Measurements from ENCODE around the gene TRIM31.
A peak's percentile ranks its signal among the peaks of the same experiment; 100 is the strongest.

Gene TRIM31

DNA sequence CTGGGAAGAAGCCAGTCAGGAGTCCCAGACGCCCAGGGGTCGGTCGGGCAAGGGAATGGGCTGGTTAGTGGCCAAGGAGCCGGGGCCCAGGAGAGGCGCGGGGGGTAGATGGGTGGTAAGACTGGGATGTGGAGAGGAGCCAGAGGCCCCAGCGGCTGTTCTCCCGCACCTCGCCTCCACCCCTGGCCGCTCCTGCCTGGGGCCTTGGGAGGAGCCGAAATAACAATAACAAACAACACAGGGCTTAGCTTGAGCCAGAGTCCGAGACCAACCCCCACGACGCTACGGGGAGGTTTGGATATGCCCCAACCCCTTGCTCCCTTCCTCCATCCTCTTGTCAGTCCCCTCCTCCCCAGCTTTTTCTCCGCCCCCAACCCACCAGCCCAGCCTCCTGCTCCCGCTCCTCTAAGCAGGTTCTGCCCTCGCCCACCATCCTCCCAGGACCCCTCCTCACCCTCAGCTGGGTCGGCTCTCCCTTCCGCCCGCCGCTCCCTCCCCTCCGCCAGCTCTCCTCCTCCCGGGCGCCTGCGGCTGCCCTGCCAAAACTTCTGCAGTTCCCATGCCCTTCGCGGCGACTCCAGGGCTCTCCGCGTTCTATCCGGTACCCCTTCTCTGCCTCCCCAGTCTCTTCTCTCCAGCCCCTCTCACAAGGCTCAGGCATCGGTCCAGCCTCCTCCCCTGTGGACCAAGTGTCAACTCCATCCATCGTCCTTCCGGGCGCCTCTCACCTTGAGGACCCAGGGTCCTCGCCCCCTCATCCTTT lies 38.4 kb downstream of the TRIM31 start:
- no peak for DNase-seq

DNA sequence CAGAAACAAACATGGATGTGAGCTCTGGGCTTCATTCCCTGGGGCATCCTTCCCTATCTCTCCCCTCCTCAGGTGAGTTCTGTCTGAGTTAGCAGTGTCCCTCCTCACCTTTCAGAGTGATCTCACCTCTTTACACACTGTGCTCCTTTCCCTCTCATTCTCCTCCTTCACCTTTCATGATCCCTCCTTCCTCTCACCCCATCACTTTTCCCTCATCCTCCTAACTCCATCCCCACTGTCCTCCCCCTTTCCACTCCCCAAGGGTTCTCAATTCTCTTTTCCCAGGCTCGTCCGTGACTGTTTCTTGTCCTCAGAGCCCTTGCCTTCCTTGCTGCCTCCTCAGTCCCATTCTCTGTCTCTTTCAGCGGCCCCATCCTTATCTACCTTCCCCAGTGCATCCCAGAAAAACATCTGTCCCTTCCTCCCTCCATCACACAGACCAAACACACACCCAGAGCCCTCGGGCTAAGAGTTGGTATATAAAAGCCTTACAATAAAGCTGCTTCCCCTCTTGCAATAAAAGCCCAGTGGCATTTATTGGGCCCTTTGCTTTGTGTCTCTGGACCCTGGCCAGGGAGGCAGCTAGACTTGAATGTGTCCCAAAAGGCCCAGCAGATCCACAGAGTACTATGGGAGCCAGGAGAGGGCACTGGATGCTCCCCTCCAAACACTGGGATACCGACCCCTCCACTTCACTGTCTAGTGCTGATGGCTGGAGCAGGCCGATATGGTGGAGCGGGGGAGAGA lies 39.2 kb downstream of the TRIM31 start:
- no peak for DNase-seq

DNA sequence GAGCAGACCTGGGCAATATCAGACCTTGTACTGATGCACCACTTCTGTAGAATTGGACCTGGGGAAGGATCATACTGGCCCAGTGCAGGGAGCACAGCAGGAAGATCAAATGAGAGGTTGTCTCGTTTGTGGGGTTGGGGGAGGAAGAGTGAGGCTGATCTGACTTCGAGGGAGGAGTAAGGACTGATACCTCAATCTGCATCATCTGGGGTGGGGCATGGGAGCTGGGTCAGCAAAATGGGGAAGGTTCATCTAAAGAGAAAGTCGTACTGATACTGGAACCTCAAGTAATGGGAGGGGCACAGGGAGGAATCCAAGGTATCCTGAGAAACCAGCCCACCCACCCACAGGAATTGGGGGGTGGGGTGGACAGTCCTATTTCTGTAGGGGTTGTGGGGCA lies 41.0 kb downstream of the TRIM31 start:
- DNase-seq: no peak

DNA sequence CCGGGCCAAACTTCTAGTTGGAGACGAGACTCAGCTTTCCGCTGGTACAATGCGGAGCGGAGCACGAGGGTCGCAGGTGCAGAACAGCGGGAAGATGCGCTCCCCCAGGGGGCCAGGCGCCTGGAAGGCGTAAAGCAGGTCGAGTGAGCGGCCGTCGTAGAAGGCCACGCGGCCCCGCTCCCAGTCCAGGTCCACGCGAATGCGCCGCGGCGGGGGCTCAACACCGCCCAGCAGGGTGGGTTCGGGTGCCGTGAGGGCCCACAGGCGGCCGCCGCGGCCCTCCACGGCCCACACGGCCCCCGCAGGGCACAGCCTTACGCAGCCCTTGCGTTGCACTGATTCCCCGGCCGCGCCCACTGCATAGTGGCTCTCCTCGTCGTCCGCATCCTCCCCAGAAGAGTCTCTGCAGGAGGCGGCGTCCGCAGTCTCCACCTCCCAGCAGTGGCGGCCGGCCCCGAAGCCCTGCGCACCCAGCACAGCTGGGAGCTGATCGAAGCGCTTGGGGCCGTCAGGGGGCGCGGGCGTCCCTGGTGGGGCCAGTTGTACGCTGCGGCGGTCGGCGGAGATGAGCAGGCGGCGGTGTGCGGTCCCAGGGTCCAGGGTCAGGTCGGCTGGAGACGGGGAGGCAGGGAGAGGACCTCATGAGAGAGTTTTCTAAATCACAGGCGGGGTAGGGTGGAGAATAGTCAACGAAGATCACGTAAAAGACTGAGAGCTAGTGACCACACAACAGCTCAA lies 41.6 kb downstream of the TRIM31 start:
- DNase-seq: no peak

DNA sequence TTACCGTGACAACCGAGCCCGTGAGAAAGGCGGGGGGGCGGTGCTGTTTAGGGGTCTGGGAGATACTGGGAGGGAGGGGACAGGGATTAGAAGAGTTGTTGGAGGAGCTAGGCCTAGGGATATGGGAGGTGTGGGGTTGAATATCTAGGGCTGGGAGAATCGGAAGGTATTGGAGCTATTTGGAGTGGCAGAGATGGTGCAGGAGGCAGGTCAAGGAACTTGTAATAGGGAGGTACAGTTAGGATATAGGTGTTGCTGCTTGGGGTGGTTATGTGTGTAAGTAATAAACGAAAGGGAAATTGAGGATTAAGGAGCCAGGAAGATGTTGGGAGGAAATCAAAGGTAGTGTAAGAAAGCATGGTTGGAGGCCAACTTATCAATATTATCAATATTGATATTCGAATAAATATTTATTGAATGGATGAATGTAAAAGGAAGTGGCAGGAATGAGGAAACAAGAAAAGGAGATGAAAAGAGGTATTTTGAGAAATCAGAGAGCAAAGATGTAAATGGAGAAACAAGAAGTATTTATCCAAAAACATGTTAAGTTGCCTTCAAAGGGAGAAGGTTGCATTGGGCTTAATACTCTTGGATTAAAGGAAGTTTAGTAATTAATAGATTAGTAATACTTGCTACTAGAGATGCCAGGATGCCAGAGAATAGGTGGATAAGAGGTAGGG lies 45.3 kb downstream of the TRIM31 start:
- no peak for DNase-seq

DNA sequence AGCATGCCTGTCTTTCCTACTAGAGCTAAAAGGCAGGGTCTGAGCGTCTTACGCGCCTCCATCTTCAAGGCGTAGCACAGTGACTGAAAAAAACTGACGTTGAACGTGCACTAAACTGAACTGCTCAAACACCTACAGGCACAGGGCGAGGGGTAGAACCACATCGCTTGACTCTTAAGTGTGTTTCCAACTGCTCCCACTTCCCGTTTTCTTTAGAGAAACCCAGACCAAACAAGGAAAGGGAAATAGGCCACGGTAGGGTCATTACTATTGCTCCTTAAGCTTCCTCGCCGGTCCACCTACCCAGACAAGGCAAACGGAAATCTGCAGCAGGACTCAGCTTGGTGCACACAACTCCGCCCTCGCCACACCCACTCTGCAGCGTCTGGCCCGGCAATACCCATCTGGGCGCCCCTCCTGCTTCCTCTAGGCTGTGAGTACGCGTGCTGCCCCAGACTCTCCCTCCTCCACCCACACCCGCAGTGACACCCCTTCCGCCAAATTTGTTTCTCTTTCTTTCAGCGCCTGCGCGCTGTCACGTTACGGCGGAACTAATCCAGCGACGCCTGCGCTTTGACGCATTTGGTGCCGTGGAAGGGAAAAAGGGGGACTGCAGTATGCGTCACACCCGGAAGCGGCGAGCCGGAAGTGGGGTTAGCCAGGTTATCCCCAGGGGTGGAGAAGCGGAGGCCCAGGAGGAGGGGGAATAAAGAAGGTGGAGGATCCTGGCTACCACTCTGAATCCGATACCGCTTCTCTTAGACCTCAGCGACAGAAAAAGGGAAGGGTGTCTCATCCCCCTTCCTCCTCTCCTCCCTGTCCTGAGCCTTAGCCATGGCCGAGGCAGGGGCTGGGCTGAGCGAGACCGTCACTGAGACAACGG lies 46.1 kb downstream of the TRIM31 start, which contains the start of gene PPP1R11:
Gene PPP1R11, plus strand, starts transcription at position 622 of the 883 bp plus-strand sequence. Its CDS starts 213 bp downstream, at position 835.
- peak; percentile 98 for DNase-seq

DNA sequence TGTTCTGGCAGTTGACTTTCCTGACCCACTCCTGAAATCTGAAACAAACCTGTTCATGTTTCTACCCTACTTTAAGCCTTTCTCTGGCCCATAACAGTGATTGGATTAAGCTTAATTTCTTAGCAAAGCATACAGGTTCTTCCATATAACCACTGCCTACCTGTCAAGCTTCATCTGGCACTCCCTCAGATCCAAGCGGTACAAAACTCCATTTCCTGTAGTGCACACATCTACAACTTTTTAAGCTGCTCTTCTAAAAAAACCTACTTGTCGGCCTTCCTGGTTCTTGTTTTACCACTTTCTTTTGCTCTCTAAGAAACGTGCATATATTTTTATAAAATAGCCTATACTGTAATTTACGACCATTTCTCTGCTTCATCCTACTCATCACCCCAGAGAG lies 46.8 kb downstream of the TRIM31 start:
- no peak for DNase-seq

DNA sequence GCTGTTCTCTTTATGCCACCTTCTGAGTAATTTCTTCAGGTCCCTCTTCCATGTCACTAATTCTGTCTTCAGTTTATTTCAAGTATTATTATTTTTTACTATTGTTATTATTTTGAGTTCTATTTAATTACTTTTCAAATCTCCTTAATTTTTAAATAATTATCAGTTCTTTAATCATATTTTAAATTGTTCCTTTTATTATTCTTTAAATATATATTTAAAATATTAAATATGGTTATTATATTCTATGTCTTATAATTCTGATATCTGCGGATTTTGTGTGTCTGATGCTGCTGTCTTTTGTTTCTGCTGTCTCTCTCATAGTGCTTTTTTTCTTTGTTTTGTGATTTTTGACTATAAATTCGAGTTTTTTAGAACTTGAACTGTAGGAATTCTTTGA lies 49.6 kb downstream of the TRIM31 start:
- no peak for DNase-seq

DNA sequence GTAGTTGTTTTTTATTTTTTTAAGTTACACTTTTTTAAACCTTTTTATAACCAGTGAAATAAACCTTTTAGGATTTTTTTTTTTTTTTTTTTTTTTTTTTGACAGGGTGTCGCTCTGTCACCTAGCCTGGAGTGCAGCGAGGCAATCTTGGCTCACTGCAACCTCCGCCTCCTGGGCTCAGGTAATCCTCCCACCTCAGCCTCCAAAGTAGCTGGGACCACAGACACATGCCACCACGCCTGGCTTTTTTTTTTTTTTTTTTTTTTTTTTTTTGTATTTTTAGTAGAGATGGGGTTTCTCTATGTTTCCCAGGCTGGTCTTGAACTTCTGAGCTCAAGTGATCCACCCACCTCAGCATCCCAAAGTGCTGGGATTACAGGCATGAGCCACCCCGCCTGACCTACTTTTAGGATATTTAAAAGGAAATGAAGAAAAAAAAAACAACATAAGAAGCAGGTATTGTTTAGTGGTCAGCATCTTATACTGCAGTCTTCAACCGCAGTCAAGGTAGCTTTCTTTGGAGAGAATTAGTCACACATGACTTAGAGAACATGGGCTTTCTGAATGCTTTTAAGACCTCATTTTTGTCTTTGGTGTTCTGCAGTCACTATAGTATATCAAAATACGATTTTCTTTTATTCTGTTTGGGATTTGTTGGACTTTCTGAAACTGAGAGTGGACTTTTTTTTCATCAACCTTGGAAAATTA lies 50.3 kb downstream of the TRIM31 start:
- DNase-seq: no peak

DNA sequence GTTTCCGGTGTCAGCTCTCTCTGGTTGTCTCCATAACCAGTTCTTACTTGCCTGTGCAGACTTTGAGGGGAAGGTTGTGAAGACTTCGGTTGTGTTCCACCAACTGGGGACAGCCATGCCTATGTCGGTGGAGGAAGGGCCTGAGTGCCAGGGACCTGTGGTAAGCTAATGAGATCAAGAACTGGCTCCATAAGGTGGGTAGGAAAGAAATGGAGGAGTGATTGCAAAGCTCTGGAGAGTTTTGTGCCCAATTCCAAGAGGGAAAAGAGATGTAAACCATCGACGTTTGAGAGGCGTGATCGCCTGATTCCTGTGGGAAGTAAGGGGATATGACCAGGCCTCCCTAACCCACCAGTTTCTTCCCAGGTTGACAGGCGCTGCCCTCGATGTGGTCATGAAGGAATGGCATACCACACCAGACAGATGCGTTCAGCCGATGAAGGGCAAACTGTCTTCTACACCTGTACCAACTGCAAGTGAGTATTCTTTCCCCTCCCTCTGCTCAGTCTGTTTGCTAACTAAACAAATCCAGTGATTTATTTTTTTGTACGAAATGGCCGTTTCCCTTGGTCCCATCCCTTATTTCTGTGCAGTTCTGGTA lies 50.9 kb downstream of the TRIM31 start:
- no peak for DNase-seq

DNA sequence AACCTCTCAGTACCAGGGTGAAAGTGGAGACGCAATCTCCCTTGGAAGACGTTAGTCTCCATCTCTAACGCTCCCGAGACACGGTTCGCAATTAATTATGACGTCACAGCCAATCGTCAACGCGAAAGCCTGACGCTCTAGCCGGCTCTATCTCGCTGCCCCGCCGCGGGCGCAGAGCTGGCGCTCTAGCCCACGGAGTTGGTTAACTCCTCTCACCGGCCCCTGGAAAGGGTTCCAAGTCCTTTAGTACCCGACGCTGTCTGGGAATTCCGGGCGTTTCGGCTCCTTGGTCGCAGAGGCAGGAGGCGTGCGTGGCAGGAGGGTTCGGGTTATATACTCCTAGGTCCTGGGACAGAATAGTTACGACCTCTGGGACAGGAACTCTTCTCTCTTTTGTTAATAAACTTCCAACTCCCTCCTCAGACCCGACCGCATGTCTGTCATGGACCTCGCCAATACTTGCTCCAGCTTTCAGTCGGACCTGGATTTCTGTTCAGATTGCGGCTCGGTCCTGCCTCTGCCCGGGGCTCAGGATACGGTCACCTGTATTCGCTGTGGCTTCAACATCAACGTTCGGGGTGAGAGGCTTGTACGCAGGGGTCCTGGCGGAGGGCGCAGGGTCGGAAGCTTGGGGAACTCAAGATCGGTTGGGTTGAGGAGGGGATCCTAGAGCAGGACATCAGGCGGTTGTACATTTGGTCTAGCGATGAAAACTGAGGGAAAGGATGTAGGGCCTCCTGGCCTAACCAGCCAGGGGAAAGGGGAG lies 51.6 kb downstream of the TRIM31 start, which contains the start of gene POLR1H:
Gene POLR1H, plus strand, starts transcription at position 174 of the 766 bp plus-strand sequence. Its CDS starts 260 bp downstream, at position 434.
- DNase-seq: peak; percentile 82

DNA sequence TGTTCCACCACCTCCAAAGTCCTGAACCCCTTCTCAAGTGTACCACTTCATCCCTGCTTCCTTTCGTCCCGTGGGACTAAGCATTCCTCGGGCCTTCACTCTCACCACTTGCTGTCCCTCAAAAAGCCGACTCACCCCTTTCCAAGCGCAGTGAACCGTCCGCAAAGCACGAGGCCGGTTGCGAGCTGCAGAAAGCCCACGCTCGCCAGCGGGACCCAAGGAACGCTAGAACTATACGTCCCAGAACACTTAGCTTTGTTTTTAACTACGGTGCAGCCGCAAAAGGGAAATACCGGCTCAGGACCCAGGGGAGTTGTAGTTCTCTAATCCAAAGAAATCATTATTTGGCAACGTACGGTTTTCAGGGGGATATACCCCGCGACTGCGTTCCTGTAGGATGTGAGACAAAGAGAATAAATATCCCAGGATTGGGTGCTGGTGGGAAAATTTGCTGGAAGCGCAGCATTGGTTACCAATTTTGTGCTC lies 52.2 kb downstream of the TRIM31 start:
- DNase-seq: no peak

DNA sequence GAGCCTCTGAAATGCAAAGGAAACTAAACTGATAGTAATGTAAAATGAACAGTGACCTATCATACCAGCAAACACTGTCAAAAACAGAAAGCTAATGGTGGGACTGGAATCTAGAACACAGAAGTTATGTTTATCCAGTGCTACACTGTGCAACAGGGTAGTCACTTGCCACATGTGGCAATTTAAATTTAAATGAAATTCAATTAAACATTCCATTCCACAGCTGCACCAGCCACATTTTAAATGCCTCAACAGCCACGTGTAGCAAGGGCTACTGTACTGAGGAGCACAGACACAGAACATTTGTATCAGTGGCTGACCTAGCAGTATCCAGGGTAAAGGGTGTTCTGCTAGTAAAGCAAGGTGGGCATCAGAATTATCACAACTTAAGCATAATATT lies 57.4 kb downstream of the TRIM31 start:
- DNase-seq: no peak

DNA sequence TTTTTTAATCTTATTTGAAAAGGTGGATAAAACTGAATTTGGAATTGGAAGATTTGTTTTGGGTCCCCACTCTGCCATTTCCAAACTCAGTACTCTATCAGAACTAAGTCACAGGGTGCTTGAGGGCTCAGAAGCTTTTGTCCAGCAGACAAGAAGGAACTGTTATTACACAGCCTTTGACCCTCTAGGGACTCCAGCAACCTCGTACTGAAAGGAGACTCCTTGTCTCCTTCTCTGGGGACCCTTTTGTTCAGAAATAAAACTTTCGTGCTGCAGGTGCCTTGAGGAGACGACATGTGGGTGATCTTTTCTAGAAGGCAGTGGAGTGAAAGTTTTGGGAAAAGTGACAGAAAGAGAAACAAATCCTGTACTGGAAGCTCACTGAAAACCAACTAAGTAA lies 59.2 kb downstream of the TRIM31 start:
- no peak for DNase-seq

Data from activated T-cell treated with anti-CD3 and anti-CD28 coated beads for 4 hours (primary cell).